ENCODE data around the gene NRG2. TPM values are rescaled to one million over a fixed set of nuclear protein-coding genes. Genes with fewer than 3 reads are reported as not detected.

Gene NRG2
- total and polyA plus RNA-seq, 2 of the 8 experiments (the other 6 are each of a cell fraction or from before 2014, with no cell fraction given) = 0.27 to 0.54 TPM

DNA sequence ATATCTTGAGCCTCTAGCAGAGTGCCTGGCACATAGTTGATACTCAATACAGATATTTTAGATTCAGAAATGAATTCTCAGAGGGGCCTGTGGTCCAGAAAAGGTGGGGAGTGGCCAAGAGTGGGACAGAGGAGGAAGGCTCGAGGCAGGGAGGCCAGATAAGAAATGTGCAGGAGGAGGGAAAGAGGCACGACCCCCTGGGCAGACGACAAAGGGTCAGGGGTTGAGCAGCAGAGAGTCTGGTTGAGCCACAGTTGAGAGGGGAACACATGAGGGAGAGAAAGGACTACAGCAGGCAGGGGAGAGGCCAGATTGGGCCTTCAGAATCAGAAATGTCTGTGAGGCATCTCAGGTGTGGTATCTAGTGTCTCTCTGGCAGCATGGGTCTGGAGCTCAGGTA is 158.4 kb downstream of the NRG2 start:
- no peak overlapping the region for H3K4me2 ChIP-seq (ENCODE audit: insufficient read depth in 1 of 2, low read depth in 2 of 2, low read length in 2 of 2)
- H4K91ac ChIP-seq (replicated peaks; ENCODE audit: insufficient read length, low read length) = no peak overlapping the region
- no peak overlapping the region for H2BK5ac ChIP-seq (ENCODE audit: low read depth, low read length)
- no peak overlapping the region for H3K18ac ChIP-seq (ENCODE audit: extremely low read depth, low read length)
- no peak overlapping the region for H3K27ac ChIP-seq (ENCODE audit: low read depth, low read length)
- no peak overlapping the region for H2AFZ ChIP-seq (ENCODE audit: low read length)
- no peaks in the 10 kb centered on the region for H3K9me3 ChIP-seq (ENCODE audit: insufficient read depth in 2 of 2, low read depth in 1 of 2, low read length in 1 of 2)
- H3K4me3 ChIP-seq (ENCODE audit: extremely low read depth in 1 of 4, insufficient read depth in 2 of 4, low read depth in 3 of 4, low read length in 4 of 4) = no peak overlapping the region
- DNase-seq (ENCODE audit: low read depth in 1 of 2, low spot score in 2 of 2) (no peak), FAIRE-seq (no peak)
- no peak overlapping the region for H2BK15ac ChIP-seq (ENCODE audit: low read length)
- H3K79me2 ChIP-seq (ENCODE audit: control insufficient read depth in 1 of 2, insufficient read depth in 2 of 2, low read length in 2 of 2) = no peaks in the 10 kb centered on the region
- H2AK5ac ChIP-seq (ENCODE audit: low read depth, low read length) = no peak overlapping the region
- H3K56ac ChIP-seq (replicated peaks; ENCODE audit: insufficient read length, low read depth, low read length) = no peak overlapping the region
- H3K23ac ChIP-seq (ENCODE audit: insufficient read length) = no peak overlapping the region
- H3K9ac ChIP-seq (replicated peaks in 1 of 4; ENCODE audit: extremely low read depth in 1 of 4, low read depth in 3 of 4, low read length in 3 of 4) = no peak overlapping the region
- peaks cover 2% of the 10 kb centered on the region; the same call in 1 of the 2 replicates for H3K79me1 ChIP-seq (ENCODE audit: low read depth, low read length)
- no peaks in the 10 kb centered on the region for H4K20me1 ChIP-seq (replicated peaks in 1 of 2; ENCODE audit: control insufficient read depth in 1 of 2, insufficient read depth in 2 of 2, low read length in 2 of 2)
- H3K36me3 ChIP-seq (ENCODE audit: control insufficient read depth in 2 of 4, insufficient read depth in 4 of 4, low read length in 3 of 4) = no peaks in the 10 kb centered on the region
- no peak overlapping the region for H3K4ac ChIP-seq (replicated peaks; ENCODE audit: insufficient read length, low read depth, low read length)
- ChIA-PET POLR2A (ENCODE audit: partially characterized antibody) (interaction anchor here (0.6 kb wide), 1 partner anchor 91 kb away, joined by 3 read pairs; no protein-coding TSS in a partner anchor), CTCF (ENCODE audit: partially characterized antibody) (interaction anchor here (1.0 to 5.3 kb wide), 8 partner anchors 11 to 108 kb away, joined by 3 to 50 read pairs (median 6); no protein-coding TSS in a partner anchor)
- no peak overlapping the region for H4K5ac ChIP-seq (ENCODE audit: insufficient read length, low read depth, low read length)
- H2BK12ac ChIP-seq (ENCODE audit: low read depth, low read length) = no peak overlapping the region
- no peak overlapping the region for H2BK120ac ChIP-seq (replicated peaks; ENCODE audit: low read depth, low read length)
- H3K14ac ChIP-seq (ENCODE audit: insufficient read length) = no peak overlapping the region
- H3K27me3 ChIP-seq (replicated peaks in 1 of 4; ENCODE audit: control insufficient read depth in 3 of 4, extremely low read depth in 1 of 4, insufficient read depth in 3 of 4, low read length in 3 of 4) = peaks cover 0 to 2% (median under 1%) of the 10 kb centered on the region in 4 experiments; a peak in 3 of 7 replicates
- H3K23me2 ChIP-seq (ENCODE audit: low read depth, low read length) = no peaks in the 10 kb centered on the region
- WGBS, 2 experiments (ENCODE audit: extremely low coverage in 1 of 2, insufficient coverage in 1 of 2, insufficient read length in 1 of 2, insufficient replicate concordance in 2 of 2, low coverage in 1 of 2, low lambda C conversion rate in 2 of 2, missing lambda C conversion rate in 1 of 2) = 88% methylated on average over 3 of the region's 3 CpGs; no CpG with 5 or more reads in 1 of the 2 experiments
- no peak overlapping the region for H2BK20ac ChIP-seq (ENCODE audit: low read length)
- peak overlapping the region; percentile 7; the same call in 1 of the 2 replicates for H4K8ac ChIP-seq (ENCODE audit: extremely low read depth, insufficient read depth, low read length)
- H3K4me1 ChIP-seq (replicated peaks in 1 of 4; ENCODE audit: control insufficient read depth in 3 of 4, insufficient read depth in 4 of 4, low read length in 3 of 4) = peaks cover 0 to 9% (median 0%) of the 10 kb centered on the region in 4 experiments; a peak in 3 of 7 replicates
- TF ChIP-seq POLR2A (IDR thresholded peaks at IDR 0.05; ENCODE audit: control extremely low read depth in 1 of 2, low read depth in 2 of 2, low read length in 2 of 2) = no peak
- no peak for TF ChIP-seq SP2 (IDR thresholded peaks at IDR 0.05; ENCODE audit: low read length)
- no peak for TF ChIP-seq RBBP5 (IDR thresholded peaks at IDR 0.05; ENCODE audit: borderline replicate concordance, low read depth, low read length)

Data from H1 (cell line).